PC-3 (cell line): ENCODE measurements around the gene NR2C2. TPM values are rescaled to one million over a fixed set of nuclear protein-coding genes. Genes with fewer than 3 reads are reported as not detected.

ENCODE experiments used
- ATAC-seq: fragments of 200-7000 bp; cut with Tn5 transposase; 2 replicates; pipeline ENCODE4 v1.9.1; 2020; ENCODE audit warnings: mild to moderate bottlenecking, moderate library complexity
- BruUV-seq: library from RNA; stranded (reverse); fragments of 400-500 nt; replicated peaks from 2 replicates; lab custom pipeline; 2021; lab: Mats Ljungman, UMichigan
- CTCF ChIA-PET: fragments of 300-600 bp; sonication (Branson Sonifier 250); formaldehyde crosslinking; loops from one replicate; lab custom pipeline; 2022; ENCODE audit warnings: antibody characterized with exemption; lab: Charles Lee
- POLR2A ChIA-PET: fragments of 300-600 bp; sonication (Branson Sonifier 250); formaldehyde crosslinking; loops from one replicate; lab custom pipeline; 2022; ENCODE audit warnings: antibody characterized with exemption; ENCODE audit not compliant: unreplicated experiment; lab: Charles Lee
- DNase-seq: peaks from one replicate; pipeline ENCODE4 v3.0.0-alpha.2; 2015
- H2AFZ ChIP-seq: fragments of 300-600 bp; sonication (generic); 2 replicates; pipeline ENCODE4 v1.6.0; 2016; ENCODE audit warnings: antibody characterized with exemption, low read length
- H3F3A ChIP-seq: fragments of 300-600 bp; sonication (generic); one replicate; pipeline ENCODE4 v1.6.0; 2017; ENCODE audit warnings: antibody characterized with exemption, low read length, control low read depth, mild to moderate bottlenecking; ENCODE audit not compliant: unreplicated experiment
- H3K27ac ChIP-seq: fragments of 300-600 bp; sonication (generic); 2 replicates; pipeline ENCODE4 v1.5.1; 2016; ENCODE audit warnings: mild to moderate bottlenecking, low read length
- H3K27me3 ChIP-seq: fragments of 300-600 bp; sonication (generic); 2 replicates; pipeline ENCODE4 v1.6.1; 2016; ENCODE audit warnings: low read length, mixed read lengths
- H3K36me3 ChIP-seq: fragments of 300-600 bp; sonication (generic); 2 replicates; pipeline ENCODE4 v1.6.1; 2016; ENCODE audit warnings: low read depth, mixed run types, low read length, mixed read lengths
- H3K4me1 ChIP-seq: fragments of 300-600 bp; sonication (generic); 2 replicates; pipeline ENCODE4 v1.5.1; 2016; ENCODE audit warnings: low read length; ENCODE audit not compliant: insufficient read depth
- H3K4me2 ChIP-seq: fragments of 300-600 bp; sonication (generic); 2 replicates; pipeline ENCODE4 v1.6.0; 2016; ENCODE audit warnings: low read length
- H3K4me3 ChIP-seq: fragments of 300-600 bp; sonication (generic); 2 replicates; pipeline ENCODE4 v1.5.1; 2016; ENCODE audit warnings: mild to moderate bottlenecking, low read length, mixed read lengths
- H3K79me2 ChIP-seq: fragments of 300-600 bp; sonication (generic); 2 replicates; pipeline ENCODE4 v1.6.1; 2017; ENCODE audit warnings: low read length, mixed read lengths
- H3K9ac ChIP-seq: fragments of 300-600 bp; sonication (generic); 2 replicates; pipeline ENCODE4 v1.6.0; 2016; ENCODE audit warnings: mild to moderate bottlenecking, low read length
- H3K9me2 ChIP-seq: fragments of 300-600 bp; sonication (generic); replicated peaks from 2 replicates; pipeline ENCODE4 v1.6.1; 2016; ENCODE audit warnings: mixed run types, low read length, mixed read lengths
- H3K9me3 ChIP-seq: fragments of 300-600 bp; sonication (generic); 2 replicates; pipeline ENCODE4 v1.6.1; 2016; ENCODE audit warnings: low read length, mixed read lengths
- H4K20me1 ChIP-seq: fragments of 300-600 bp; sonication (generic); 2 replicates; pipeline ENCODE4 v1.6.1; 2016; ENCODE audit warnings: low read length, mixed read lengths
- EZH2 ChIP-seq: fragments of 300-600 bp; sonication (generic); IDR thresholded peaks from one replicate; pipeline ENCODE4 v1.6.1; 2017; ENCODE audit warnings: antibody characterized with exemption, mild to moderate bottlenecking, low read length; ENCODE audit not compliant: unreplicated experiment
- EZH2phosphoT487 ChIP-seq: fragments of 300-600 bp; sonication (generic); IDR thresholded peaks from 2 replicates; pipeline ENCODE4 v1.6.1; 2018; ENCODE audit warnings: mild to moderate bottlenecking, antibody characterized with exemption, low read length, borderline replicate concordance
- intact Hi-C: fragments of 100-400 bp; cut with micrococcal nuclease; formaldehyde crosslinking; loops from 2 replicates; pipeline ENCODE4 v1.9.0; 2023
- total RNA-seq: library from RNA; depleted of rRNA; stranded (reverse); fragments of >200 nt; gene quantifications from 2 replicates; pipeline ENCODE4 v1.2.3, GENCODE V29; 2014
- TF ChIP-seq, protein P1 (sequence below): fragments of 300-600 bp; sonication (generic); conservative IDR thresholded peaks from 2 replicates; pipeline ENCODE4 v1.5.1; 2017; ENCODE audit warnings: antibody characterized with exemption, low read depth, mild to moderate bottlenecking, low read length

The NR2C2 gene
- total RNA-seq, 1 experiment from 2014 or later: 21.9 TPM

DNA sequence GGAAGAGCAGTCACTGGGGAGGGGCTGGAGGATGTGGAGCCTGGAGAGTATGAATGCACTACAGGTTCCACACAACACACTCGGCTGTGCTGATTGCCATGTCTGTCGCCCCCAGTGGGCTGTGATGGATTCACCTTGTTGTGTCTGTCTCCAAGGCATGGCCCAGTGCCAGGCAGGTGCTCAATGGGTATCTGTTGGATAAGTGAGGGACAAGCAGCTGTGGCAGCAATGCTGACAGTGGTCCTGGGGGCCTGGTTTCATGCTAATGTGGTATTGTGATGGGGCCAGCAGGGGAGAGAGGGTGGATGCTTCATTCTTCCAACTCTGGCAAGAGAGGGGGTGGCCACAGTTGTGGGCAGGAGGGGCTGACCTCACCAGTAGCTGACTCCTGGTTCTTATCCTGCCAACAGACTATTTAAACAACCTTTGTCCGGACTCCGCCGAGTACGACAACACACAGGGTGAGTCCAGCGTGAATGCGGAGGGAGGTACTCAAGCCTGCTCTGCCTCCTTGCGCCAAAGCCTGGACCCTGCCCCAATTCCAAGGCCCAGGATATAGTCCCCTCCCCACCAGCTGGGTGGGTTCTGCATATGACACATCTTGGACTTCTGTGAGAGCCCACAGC, 47.3 kb upstream of the NR2C2 start:
- BruUV-seq: no TSS peak
- Histone ChIP-seq H2AFZ (no peak overlapping the region), H3K27me3 (peaks cover 29% of the 10 kb centered on the region), H3K36me3 (no peaks in the 10 kb centered on the region), H3K4me2 (no peak overlapping the region), H3K4me1 (no peaks in the 10 kb centered on the region), H3K9ac (no peak overlapping the region), H3K9me2 (no peaks in the 10 kb centered on the region), H3F3A (no peaks in the 10 kb centered on the region), H3K27ac (no peak overlapping the region), H3K79me2 (no peaks in the 10 kb centered on the region), H4K20me1 (no peaks in the 10 kb centered on the region), H3K4me3 (no peak overlapping the region), H3K9me3 (0 out of 2 replicates have a peak, but pooled peaks cover 2% of the 10 kb centered on the region)
- CTCF ChIA-PET: no interaction called here
- DNase-seq (no peak), ATAC-seq (no peak)
- POLR2A ChIA-PET: no interaction called here
- intact Hi-C loops: no loop called here
- TF ChIP-seq EZH2phosphoT487: no peak
- TF ChIP-seq, protein P1, sequence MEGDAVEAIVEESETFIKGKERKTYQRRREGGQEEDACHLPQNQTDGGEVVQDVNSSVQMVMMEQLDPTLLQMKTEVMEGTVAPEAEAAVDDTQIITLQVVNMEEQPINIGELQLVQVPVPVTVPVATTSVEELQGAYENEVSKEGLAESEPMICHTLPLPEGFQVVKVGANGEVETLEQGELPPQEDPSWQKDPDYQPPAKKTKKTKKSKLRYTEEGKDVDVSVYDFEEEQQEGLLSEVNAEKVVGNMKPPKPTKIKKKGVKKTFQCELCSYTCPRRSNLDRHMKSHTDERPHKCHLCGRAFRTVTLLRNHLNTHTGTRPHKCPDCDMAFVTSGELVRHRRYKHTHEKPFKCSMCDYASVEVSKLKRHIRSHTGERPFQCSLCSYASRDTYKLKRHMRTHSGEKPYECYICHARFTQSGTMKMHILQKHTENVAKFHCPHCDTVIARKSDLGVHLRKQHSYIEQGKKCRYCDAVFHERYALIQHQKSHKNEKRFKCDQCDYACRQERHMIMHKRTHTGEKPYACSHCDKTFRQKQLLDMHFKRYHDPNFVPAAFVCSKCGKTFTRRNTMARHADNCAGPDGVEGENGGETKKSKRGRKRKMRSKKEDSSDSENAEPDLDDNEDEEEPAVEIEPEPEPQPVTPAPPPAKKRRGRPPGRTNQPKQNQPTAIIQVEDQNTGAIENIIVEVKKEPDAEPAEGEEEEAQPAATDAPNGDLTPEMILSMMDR: no peak
- no peak for TF ChIP-seq EZH2

DNA sequence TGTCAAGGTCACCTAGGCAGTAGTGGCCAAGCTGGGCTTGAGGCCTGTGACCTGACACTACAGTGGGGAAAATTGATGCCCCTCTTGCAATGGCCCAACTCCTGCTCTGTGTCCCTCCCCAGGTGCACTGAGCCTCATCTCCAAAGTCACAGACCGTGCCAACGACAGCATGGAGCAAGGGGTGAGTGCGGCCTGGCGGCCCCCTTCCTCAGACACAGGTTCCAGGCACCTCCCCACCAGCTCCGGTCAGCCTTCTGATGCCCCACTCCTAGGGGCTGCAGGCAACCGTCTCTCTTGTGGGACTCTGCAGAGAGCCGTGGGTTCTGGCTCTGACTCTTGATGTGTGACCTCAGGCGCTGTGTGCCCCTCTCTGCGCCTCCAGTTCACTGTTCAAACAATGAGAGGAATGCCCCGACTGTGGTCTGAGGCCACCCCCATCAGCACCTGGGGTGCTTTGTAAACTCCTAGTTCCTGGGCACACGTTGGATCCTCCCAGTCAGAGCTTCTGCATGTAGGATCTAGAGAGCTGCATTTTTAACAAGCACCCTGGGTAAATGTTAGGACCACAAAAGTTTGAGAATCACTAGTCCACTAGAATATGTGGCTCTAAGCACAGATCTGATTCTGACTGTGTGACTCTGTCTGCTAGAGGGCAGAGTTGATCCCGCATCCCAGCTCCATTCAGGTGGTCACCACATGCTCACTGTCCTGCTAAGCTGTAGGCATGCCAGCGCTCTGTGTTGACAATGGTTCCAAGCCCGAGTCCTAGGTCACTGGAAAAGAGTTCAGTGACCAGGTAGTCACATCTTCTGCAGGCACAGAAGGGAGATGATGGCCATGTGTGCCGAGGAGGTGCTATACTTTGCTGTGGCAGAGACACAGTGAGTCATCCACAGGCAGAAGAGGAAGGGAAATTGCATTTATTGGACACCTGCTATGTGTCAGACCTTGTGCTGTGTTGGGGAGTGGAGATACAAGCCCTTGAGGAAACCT, 46.2 kb upstream of the NR2C2 start:
- CTCF ChIA-PET: no interaction called here
- ATAC-seq: peak; percentile 40; the same call in 1 of the 2 replicates
- BruUV-seq: no TSS peak

More for the DNA sequence above, 46.2 kb upstream of the NR2C2 start:
- Histone ChIP-seq H3K4me1 (no peaks in the 10 kb centered on the region), H3K36me3 (no peaks in the 10 kb centered on the region), H3K4me2 (no peak overlapping the region), H3K9ac (no peak overlapping the region), H3K27me3 (peaks cover 26% of the 10 kb centered on the region), H3K9me2 (no peaks in the 10 kb centered on the region), H4K20me1 (no peaks in the 10 kb centered on the region), H3K9me3 (0 out of 2 replicates have a peak, but pooled peaks cover 4% of the 10 kb centered on the region), H3K79me2 (no peaks in the 10 kb centered on the region), H3F3A (no peaks in the 10 kb centered on the region), H2AFZ (no peak overlapping the region), H3K4me3 (no peak overlapping the region), H3K27ac (no peak overlapping the region)
- intact Hi-C loops: no loop called here
- TF ChIP-seq EZH2: no peak
- no peak for TF ChIP-seq EZH2phosphoT487
- TF ChIP-seq, protein P1: no peak
- no peak for DNase-seq
- POLR2A ChIA-PET: no interaction called here
